ENCODE data around the gene TGM2. TPM values are rescaled to one million over a fixed set of nuclear protein-coding genes. Genes with fewer than 3 reads are reported as not detected.

TGM2 gene
- 100 to 1,000 TPM; 163 to 385 (median 188) TPM for total RNA-seq

DNA sequence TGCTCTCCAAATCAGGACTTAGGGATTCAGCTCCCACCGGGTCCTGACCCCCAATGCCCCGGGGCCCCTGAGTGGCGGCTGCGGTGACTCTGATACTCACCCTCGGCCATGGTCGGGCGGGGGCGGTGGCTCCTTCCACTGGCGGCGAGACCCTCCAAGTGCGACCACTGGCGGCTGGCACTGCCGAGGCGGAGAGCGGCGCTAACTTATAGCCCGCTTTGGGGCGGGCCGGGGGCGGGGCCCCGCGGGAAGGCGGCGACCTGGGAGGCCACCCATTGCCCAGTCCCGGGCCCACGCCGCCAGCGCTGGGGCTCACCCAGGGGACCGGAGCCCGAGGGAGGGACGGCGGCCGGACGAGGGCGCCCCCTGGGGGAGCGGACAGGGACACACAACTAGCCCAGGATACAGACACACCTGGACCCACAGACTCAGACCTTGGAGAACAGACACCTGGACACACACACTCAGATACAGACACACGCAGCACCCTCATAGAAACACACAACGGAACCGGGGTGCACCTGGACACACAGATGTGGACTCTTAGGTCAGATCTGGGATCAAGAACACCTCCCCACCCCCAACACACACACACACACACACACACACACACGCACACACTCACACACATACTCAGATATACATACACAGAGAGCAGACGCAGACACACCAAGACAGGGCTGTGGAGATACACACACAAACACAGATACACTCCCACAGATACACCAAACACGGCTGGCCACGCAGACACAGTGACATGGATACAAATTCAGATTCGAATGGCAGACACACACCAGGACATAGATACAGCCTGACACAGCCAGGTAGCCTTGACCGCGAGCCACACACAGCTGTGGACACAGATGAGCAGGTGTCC, at the start of gene TGM2:
Gene TGM2 (minus strand): TSS at position 182 of the 877 bp plus-strand sequence. CDS start 72 bp downstream, at position 110.
- ATAC-seq, result peak; percentile 78
- peak; percentile 22 to 29 for TF ChIP-seq POLR2A (IDR thresholded peaks at IDR 0.05)
- TF ChIP-seq EP300 (IDR thresholded peaks at IDR 0.05), result no peak
- TF ChIP-seq, protein P1, sequence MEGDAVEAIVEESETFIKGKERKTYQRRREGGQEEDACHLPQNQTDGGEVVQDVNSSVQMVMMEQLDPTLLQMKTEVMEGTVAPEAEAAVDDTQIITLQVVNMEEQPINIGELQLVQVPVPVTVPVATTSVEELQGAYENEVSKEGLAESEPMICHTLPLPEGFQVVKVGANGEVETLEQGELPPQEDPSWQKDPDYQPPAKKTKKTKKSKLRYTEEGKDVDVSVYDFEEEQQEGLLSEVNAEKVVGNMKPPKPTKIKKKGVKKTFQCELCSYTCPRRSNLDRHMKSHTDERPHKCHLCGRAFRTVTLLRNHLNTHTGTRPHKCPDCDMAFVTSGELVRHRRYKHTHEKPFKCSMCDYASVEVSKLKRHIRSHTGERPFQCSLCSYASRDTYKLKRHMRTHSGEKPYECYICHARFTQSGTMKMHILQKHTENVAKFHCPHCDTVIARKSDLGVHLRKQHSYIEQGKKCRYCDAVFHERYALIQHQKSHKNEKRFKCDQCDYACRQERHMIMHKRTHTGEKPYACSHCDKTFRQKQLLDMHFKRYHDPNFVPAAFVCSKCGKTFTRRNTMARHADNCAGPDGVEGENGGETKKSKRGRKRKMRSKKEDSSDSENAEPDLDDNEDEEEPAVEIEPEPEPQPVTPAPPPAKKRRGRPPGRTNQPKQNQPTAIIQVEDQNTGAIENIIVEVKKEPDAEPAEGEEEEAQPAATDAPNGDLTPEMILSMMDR (IDR thresholded peaks at IDR 0.05), result peak in 3 of 4 experiments; percentile 95 to 96 (median 95)
- peak; percentile 34 for TF ChIP-seq POLR2AphosphoS5 (IDR thresholded peaks at IDR 0.05)
- 80 to 93% methylated on average over 1 to 2 of the region's 46 CpGs for WGBS, 2 donors (ENCODE audit: low coverage in 1 of 2)

DNA sequence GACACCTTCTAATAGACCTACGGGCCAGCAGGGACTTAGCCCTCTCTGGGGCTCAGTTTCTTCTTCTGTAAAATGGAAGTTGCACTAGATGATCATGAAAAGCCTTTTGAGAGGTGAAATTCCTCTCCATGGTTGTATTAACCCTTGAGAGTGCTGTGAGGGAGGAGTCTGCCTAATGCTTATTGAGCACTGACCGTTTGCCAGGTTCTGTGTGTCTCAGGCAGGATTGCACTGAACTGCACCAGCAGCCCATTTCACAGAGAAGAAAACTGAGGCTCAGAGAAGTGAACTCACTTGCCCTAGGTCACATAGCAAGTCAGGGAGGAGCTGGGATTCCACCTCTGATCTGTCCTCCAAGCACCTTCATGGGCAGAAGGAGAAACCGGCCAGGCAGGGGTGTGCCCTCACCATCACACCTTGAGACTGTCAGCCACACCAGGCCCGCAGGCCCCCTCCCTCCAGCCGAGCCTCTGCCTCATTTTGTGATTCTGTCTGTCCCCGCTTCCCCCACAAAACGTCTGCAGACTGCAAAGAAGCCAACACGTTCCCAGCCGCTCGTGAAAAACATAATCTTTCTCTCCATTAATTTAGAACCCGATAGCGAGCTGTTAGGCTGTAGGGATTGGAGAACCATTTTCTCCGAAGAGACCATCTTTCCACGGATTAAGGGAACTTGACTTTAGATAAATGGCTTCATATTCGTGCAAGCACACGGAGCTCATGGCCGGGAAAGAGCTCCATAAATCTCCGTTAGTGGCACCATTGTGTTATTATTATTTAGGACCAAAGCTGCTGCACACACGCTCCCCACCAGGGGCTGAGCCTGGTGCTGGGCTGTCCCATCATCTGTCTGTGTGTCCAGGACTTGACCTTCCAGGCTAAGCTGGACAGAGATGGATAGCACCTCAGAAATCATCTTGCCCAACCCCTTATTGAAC, 49.5 kb upstream of the TGM2 start:
- no peaks in the 10 kb centered on the region for H3K9me3 ChIP-seq
- no peak for ATAC-seq
- no peaks in the 10 kb centered on the region for H3K27me3 ChIP-seq
- peaks cover 0 to 7% (median 0%) of the 10 kb centered on the region in 3 donors for H3K4me1 ChIP-seq
- peaks cover 0 to 11% of the 10 kb centered on the region in 2 donors for H3K36me3 ChIP-seq
- H3K4me3 ChIP-seq, result no peak overlapping the region
- H3K27ac ChIP-seq, result no peak overlapping the region
- 66 to 69% methylated on average over 16 to 17 of the region's 19 CpGs for WGBS, 2 donors (ENCODE audit: low coverage in 1 of 2)
- TF ChIP-seq, protein P1 (IDR thresholded peaks at IDR 0.05), result peak in 1 of 4 experiments; percentile 13
- no peak for TF ChIP-seq EP300 (IDR thresholded peaks at IDR 0.05)

More for the DNA sequence above, at the start of gene TGM2:
- no peaks in the 10 kb centered on the region for H3K27me3 ChIP-seq
- peaks cover 0 to 84% (median 7%) of the 10 kb centered on the region in 3 donors for H3K4me1 ChIP-seq
- H3K4me3 ChIP-seq, result peak within 1 kb of the TSS; percentile 62 to 71
- H3K36me3 ChIP-seq, result peaks cover 0 to 11% of the 10 kb centered on the region in 2 donors
- H3K27ac ChIP-seq, result peak within 1 kb of the TSS; percentile 65 to 88 (median 85)
- no peaks in the 10 kb centered on the region for H3K9me3 ChIP-seq

DNA sequence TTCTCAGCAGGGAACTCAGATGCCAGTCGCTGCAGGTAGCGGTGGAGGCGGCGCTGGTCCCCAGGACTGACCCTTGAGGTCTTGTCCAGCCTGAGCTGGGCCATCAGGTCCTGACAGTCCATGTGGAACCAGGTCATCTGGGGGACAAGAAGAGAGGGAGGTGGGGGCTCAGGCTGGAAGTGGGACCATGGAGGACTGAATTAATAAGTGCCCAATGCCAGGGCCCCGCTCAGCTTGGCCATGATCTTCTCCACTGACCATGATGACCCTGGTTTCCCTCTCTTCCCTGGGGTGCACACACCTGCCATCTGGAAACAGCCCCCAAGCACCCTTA, 48.5 kb upstream of the TGM2 start:
- no peaks in the 10 kb centered on the region for H3K9me3 ChIP-seq
- peaks cover 5% of the 10 kb centered on the region for H3K27me3 ChIP-seq
- H3K4me1 ChIP-seq, result peaks cover 0 to 7% (median 0%) of the 10 kb centered on the region in 3 donors
- no peak overlapping the region for H3K4me3 ChIP-seq
- peaks cover 0 to 3% of the 10 kb centered on the region in 2 donors for H3K36me3 ChIP-seq
- TF ChIP-seq EP300 (IDR thresholded peaks at IDR 0.05), result no peak
- TF ChIP-seq, protein P1 (IDR thresholded peaks at IDR 0.05), result no peak
- no peak for TF ChIP-seq POLR2AphosphoS5 (IDR thresholded peaks at IDR 0.05)
- no peak for TF ChIP-seq POLR2A (IDR thresholded peaks at IDR 0.05)
- H3K27ac ChIP-seq, result peak overlapping the region in 2 of 4 donors; percentile 6 to 38
- 100% methylated on average over 1 of the region's 5 CpGs; no CpG with 5 or more reads in 1 of the 2 donors for WGBS, 2 donors (ENCODE audit: low coverage in 1 of 2)
- no peak for ATAC-seq

DNA sequence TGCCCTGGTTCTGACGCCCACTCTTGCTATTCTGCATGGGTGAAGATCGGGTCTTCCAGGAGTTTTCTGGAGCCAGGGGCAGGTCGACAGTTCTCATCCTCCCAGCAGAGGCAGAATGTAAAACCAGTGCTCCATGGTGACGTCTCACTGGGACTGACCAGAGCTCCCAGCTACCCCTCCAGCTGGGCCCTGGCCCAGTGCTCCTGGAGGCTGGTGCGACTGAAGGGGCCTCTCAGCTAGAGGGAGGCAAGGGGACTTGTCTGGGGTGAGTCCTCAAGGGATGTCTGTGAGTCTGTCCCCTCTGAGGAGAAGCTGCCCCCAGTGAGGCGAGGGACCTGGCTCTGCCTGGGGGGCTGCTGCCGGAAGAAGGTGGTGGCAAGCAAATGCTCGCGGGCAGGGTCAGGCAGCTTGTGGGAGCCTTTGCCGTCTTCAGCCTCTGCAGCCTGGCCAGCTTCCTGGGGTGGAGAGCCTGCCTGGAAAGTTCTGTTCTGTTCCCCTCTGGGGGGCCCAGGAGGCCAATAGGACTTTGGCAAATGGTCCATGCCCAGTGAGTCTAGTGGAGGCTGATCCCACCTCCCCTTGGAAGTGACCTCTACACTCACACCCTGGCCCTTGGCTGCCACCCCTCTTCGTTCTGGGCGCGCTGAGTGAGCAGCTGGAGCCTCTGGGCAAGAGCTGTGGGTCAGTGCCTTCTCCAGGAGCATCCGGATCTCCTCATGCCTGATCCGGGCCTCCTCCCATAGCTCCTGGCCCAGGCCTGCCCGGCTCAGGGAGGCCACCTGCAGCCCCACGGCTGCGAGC, 47.9 kb upstream of the TGM2 start:
- WGBS, 2 donors (ENCODE audit: low coverage in 1 of 2), result no CpG with 5 or more reads among the region's 18 CpGs
- TF ChIP-seq, protein P1 (IDR thresholded peaks at IDR 0.05), result no peak
- no peak for TF ChIP-seq POLR2A (IDR thresholded peaks at IDR 0.05)
- no peak for TF ChIP-seq EP300 (IDR thresholded peaks at IDR 0.05)
- TF ChIP-seq POLR2AphosphoS5 (IDR thresholded peaks at IDR 0.05), result no peak

More for the DNA sequence above, 47.9 kb upstream of the TGM2 start:
- Histone ChIP-seq H3K36me3 (no peaks in the 10 kb centered on the region), H3K4me3 (no peak overlapping the region), H3K9me3 (no peaks in the 10 kb centered on the region), H3K27me3 (peaks cover 5% of the 10 kb centered on the region), H3K4me1 (peaks cover 0 to 7% (median 0%) of the 10 kb centered on the region in 3 donors), H3K27ac (peak overlapping the region in 3 of 4 donors; percentile 4 to 38 (median 6))
- ATAC-seq, result peak; percentile 19
